ENCODE measurements around the gene PTGFR.

- no peak for TF ChIP-seq CTCF (conservative IDR thresholded peaks at IDR 0.05; ENCODE audit: low read depth, low read length)
- TF ChIP-seq EZH2 (IDR thresholded peaks at IDR 0.05; ENCODE audit: borderline replicate concordance, low read depth, low read length, poor library complexity, severe bottlenecking), result no peak
These were observed 6.9 kb upstream of the PTGFR start for GRCh38 chr1:78483903-78484302.

Data from A673 (cell line).